Sigmoid colon (tissue), 4 donors: ENCODE data around the gene LRRC57.

Source experiments
- EP300 ChIP-seq, 4 donors: sonication (generic); formaldehyde crosslinking; IDR thresholded peaks; one replicate each; pipeline ENCODE4 v1.6.1; 2017; ENCODE audit warnings: antibody characterized with exemption in 4 of 4
- POLR2A ChIP-seq, 2 donors: fragments of 450-650 bp; IDR thresholded peaks; one replicate each; pipeline ENCODE4 v1.6.1; 2016; ENCODE audit warnings: antibody characterized with exemption in 2 of 2, mild to moderate bottlenecking in 2 of 2, moderate library complexity in 2 of 2
- POLR2AphosphoS5 ChIP-seq, 4 donors: sonication (generic); formaldehyde crosslinking; IDR thresholded peaks; one replicate each; pipeline ENCODE4 v1.6.1; 2017; ENCODE audit warnings: antibody characterized with exemption in 4 of 4

DNA sequence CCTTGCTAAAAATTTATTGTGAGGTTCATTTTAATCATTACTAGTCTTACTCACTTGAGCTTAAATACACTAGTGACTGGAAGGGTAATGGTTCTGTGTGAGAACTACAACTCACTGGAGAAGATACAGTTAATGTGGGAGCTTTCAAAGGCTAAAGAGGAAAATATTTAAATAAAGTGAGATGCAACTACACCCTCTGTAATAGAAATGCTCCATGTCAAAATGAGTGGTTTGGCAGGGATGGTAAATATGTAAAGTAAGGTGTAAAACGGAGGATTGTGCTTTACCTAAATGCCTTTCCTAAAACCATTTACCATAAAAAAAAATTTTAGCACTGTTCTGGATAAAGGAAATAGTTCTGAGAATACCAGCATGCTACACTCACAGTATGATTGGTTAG is 15.3 kb downstream of the LRRC57 start:
- TF ChIP-seq POLR2A (IDR thresholded peaks at IDR 0.05): no peak
- TF ChIP-seq EP300 (IDR thresholded peaks at IDR 0.05): no peak
- TF ChIP-seq POLR2AphosphoS5 (IDR thresholded peaks at IDR 0.05): no peak
